HFFc6 (cell line): ENCODE results near the gene KLHL18. TPM values are rescaled to one million over a fixed set of nuclear protein-coding genes. Genes with fewer than 3 reads are reported as not detected.

Experiments used
- DNase-seq: peaks from one replicate; pipeline ENCODE4 v3.0.0-alpha.2; 2018
- H3K27ac Mint-ChIP-seq: 2 replicates; pipeline ENCODE4 v1.8.0; 2020; ENCODE audit warnings: mild to moderate bottlenecking, mixed read lengths
- H3K27me3 Mint-ChIP-seq: 2 replicates; pipeline ENCODE4 v1.8.0; 2021; ENCODE audit warnings: mild to moderate bottlenecking, moderate library complexity, mixed read lengths; ENCODE audit not compliant: insufficient read depth
- H3K36me3 Mint-ChIP-seq: 2 replicates; pipeline ENCODE4 v1.8.0; 2021; ENCODE audit warnings: low read depth, mixed read lengths
- H3K4me1 Mint-ChIP-seq: 2 replicates; pipeline ENCODE4 v1.8.0; 2020; ENCODE audit warnings: low read depth, mixed read lengths
- H3K4me3 Mint-ChIP-seq: 2 replicates; pipeline ENCODE4 v1.8.0; 2020; ENCODE audit warnings: mild to moderate bottlenecking, moderate library complexity, mixed read lengths
- H3K9me3 Mint-ChIP-seq: 2 replicates; pipeline ENCODE4 v1.8.0; 2020; ENCODE audit warnings: mild to moderate bottlenecking, mixed read lengths
- total RNA-seq, 6 experiments: library from RNA; stranded (reverse); fragmentation: NEBNext Ultra II Directional; extraction: Animal tissue kit (Norgen Biotek cat#: 25700); gene quantifications; 2 replicates in 1 of 6; 3 replicates in 5 of 6; pipeline ENCODE4 v1.2.3, GENCODE V29; 2021
- TF ChIP-seq, protein P1 (sequence below): fragments of 200-600 bp; sonication (generic); IDR thresholded peaks from 2 replicates; pipeline ENCODE4 v1.5.0; 2021; ENCODE audit warnings: antibody characterized with exemption, mild to moderate bottlenecking

The KLHL18 gene
- total RNA-seq, 6 experiments from 2014 or later = 26.6 to 34.5 (median 28.5) TPM

DNA sequence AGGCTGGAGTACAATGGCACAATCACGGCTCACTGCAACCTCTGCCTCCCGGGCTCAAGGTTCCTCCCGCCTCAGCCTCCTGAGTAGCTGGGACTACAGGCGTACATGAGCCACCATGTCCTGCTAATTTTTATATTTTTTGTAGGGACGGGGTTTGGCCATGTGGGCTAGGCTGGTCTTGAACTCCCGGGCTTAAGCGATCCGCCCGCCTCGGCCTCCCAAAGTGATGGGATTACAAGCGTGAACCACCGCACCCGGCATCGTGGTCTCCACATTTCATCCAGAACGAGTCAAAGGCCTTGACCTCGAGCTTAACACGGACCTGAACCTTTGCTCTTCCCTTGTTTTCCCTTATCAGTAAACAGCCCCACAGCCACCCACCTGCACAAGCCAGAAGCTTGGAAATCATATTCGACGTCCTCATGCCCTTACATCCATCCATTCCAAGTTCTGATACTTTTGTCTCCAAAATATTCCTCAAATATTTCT, 96.7 kb downstream of the KLHL18 start:
- peak overlapping the region; percentile 100 for H3K27ac Mint-ChIP-seq
- TF ChIP-seq, protein P1, sequence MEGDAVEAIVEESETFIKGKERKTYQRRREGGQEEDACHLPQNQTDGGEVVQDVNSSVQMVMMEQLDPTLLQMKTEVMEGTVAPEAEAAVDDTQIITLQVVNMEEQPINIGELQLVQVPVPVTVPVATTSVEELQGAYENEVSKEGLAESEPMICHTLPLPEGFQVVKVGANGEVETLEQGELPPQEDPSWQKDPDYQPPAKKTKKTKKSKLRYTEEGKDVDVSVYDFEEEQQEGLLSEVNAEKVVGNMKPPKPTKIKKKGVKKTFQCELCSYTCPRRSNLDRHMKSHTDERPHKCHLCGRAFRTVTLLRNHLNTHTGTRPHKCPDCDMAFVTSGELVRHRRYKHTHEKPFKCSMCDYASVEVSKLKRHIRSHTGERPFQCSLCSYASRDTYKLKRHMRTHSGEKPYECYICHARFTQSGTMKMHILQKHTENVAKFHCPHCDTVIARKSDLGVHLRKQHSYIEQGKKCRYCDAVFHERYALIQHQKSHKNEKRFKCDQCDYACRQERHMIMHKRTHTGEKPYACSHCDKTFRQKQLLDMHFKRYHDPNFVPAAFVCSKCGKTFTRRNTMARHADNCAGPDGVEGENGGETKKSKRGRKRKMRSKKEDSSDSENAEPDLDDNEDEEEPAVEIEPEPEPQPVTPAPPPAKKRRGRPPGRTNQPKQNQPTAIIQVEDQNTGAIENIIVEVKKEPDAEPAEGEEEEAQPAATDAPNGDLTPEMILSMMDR = no peak
- H3K4me1 Mint-ChIP-seq = peaks cover 39% of the 10 kb centered on the region
- peak overlapping the region; percentile 99 for H3K4me3 Mint-ChIP-seq
- H3K27me3 Mint-ChIP-seq = peaks cover 9% of the 10 kb centered on the region
- H3K36me3 Mint-ChIP-seq = peaks cover 35% of the 10 kb centered on the region
- DNase-seq = no peak
- no peaks in the 10 kb centered on the region for H3K9me3 Mint-ChIP-seq

DNA sequence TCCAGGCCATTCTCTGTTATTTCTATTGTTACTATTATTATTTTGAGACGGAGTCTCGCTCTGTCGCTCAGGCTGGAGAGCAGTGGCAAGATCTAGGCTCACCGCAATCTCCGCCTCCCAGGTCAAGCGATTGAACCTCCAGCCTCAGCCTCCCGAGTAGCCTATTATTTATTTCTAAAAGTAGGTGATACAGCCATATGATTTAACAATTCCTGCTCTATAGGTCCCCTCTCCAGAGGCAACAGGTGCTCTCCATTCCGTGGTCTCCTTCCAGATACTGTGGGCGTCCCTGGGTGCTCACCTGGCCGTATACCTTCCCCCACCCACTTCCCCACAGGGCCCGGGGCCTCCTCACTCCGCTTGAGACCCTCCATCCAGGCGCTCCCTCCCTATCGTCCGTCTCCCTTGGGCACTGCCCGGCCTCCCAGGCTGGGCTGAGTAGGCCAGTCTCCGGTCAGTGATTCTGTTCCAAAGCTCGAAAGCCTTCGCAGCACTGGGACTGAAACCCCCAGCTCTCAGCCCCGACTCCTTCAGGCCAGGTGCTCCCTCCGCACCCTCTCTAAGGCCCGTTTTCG, 97.4 kb downstream of the KLHL18 start:
- Mint-ChIP-seq H3K27me3 (peaks cover 9% of the 10 kb centered on the region), H3K27ac (peak overlapping the region; percentile 100), H3K4me3 (peak overlapping the region; percentile 99), H3K9me3 (no peaks in the 10 kb centered on the region), H3K4me1 (peaks cover 44% of the 10 kb centered on the region), H3K36me3 (peaks cover 35% of the 10 kb centered on the region)
- TF ChIP-seq, protein P1 = no peak
- no peak for DNase-seq

DNA sequence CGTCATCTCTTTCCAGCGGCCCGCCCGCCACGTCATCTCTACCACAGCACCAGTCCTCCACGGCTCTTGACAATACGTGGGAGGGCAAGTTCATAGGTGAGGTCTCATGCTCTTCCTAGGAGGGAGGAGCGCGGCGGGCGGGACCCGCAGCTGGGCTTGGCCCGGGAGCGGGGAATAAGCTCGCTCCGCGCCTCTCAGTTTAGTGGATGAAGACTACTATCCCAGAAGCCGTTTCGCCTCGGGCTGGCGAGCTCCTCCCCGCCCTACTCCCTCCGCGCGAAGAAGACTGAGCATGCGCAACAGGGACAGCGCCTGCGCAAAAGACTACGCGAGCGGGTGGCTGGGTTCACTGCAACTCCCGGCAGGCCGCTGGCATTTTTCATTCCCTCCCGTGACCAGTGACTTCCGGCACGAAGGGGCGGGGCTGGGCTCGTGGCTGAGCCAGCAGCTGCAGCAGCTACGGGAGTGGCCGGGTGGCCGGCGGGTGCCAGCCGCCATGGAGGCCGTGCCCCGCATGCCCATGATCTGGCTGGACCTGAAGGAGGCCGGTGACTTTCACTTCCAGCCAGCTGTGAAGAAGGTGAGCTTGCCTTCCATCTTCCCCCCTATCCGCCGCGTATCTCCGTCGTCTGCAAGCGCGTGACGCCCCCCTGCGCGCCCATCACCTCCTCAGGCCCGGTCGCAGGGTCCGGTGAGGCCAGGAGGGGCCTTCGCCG, 98.0 kb downstream of the KLHL18 start, which contains the start of gene PTPN23:
Gene PTPN23 (plus strand): TSS at position 421 of the 716 bp plus-strand sequence. CDS start 76 bp downstream, at position 497.
- Mint-ChIP-seq H3K4me1 (peaks cover 49% of the 10 kb centered on the region), H3K9me3 (no peaks in the 10 kb centered on the region), H3K27me3 (peaks cover 9% of the 10 kb centered on the region), H3K36me3 (peaks cover 35% of the 10 kb centered on the region), H3K27ac (peak within 1 kb of the TSS; percentile 100), H3K4me3 (peak within 1 kb of the TSS; percentile 99)
- TF ChIP-seq, protein P1 = no peak
- peak; percentile 99 for DNase-seq

DNA sequence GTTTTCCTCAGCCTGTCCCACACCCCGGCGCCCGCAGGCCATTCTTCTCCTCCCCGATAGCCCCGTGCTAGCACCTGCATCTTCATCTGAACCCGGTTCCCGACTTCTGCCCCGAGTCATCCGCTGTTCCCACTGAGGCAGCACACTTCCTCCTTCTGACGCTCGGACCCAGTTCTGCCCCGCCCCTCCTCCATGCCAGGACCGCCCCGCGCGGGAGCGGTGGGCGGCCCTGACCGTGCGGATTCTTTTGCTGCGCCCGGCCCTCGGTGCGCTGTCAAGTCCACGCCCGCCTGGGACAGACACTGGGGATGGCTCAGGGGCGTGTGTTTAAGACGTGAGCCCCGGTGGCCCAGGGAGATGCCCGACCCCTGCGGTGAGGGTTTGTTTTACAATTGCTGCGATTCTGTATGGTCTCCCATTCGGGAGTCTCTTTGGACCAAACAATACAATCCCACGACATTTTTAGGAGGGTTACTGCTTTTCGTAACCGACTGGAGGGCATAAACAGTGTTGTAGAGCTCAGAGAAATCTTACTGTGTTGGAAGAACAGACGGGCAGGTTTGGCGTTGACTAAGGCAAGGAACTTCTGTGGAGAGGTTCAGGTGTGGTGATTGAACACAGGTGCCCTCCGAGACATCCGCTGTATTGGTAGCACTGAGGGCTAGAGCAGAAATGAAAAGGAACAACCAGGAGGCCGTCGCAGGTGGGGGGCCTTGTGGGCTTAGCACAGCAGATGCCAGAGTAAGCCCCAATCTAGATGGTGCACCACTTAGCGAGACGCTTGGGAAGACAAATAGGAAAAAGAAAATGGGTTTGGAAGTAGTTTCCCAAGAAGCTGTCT, 98.8 kb downstream of the KLHL18 start:
- Mint-ChIP-seq H3K4me3 (peak overlapping the region; percentile 99), H3K36me3 (peaks cover 35% of the 10 kb centered on the region), H3K27ac (peak overlapping the region; percentile 100), H3K9me3 (no peaks in the 10 kb centered on the region), H3K27me3 (peaks cover 6% of the 10 kb centered on the region), H3K4me1 (peaks cover 56% of the 10 kb centered on the region)
- TF ChIP-seq, protein P1 = no peak
- peak; percentile 80 for DNase-seq

DNA sequence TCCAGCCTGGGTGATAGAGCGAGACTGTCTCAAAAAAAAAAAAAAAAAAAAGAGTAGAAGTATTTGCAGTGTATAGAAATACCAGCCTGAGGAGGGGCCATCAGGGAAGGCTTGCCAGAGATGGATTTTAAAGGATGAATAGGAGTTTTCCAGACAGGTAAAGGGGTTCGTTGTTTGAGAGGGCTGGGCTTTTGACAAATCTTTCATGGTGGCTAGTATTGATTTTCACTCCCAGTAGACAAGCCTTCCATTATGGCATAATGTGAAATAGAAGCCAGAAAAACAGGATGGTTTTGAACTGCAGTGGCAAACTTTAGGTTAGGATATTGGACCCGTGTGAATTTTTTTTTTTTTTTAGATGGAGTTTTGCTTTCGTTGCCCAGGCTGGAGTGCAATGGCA, 101.7 kb downstream of the KLHL18 start:
- Mint-ChIP-seq H3K27ac (no peak overlapping the region), H3K36me3 (peaks cover 29% of the 10 kb centered on the region), H3K9me3 (no peaks in the 10 kb centered on the region), H3K27me3 (peaks cover 6% of the 10 kb centered on the region), H3K4me3 (no peak overlapping the region), H3K4me1 (peaks cover 55% of the 10 kb centered on the region)
- DNase-seq = no peak
- TF ChIP-seq, protein P1 = no peak
